DND-41 (cell line): Measurements from ENCODE around the gene EMP2.

Experiments used
- ATAC-seq: fragments of 200-7000 bp; cut with Tn5 transposase; 3 replicates; pipeline ENCODE4 v1.9.1; 2021; ENCODE audit warnings: low read depth; ENCODE audit not compliant: insufficient read depth
- DNase-seq: peaks from one replicate; pipeline ENCODE4 v3.0.0-alpha.2; 2020
- H2AFZ ChIP-seq: 2 replicates; pipeline ENCODE4 v1.6.0; 2012; ENCODE audit warnings: low read depth, low read length
- H3K27ac ChIP-seq: 2 replicates; pipeline ENCODE4 v1.5.1; 2012; ENCODE audit warnings: low read length, inconsistent platforms
- H3K27me3 ChIP-seq: fragments of 200-600 bp; sonication (generic); 2 replicates; pipeline ENCODE4 v1.6.0; 2012; ENCODE audit warnings: low read length, mild to moderate bottlenecking, inconsistent platforms; ENCODE audit not compliant: insufficient read depth, poor library complexity
- H3K36me3 ChIP-seq: 2 replicates; pipeline ENCODE4 v1.5.1; 2012; ENCODE audit warnings: low read length, inconsistent platforms; ENCODE audit not compliant: insufficient read depth
- H3K4me1 ChIP-seq: 2 replicates; pipeline ENCODE4 v1.5.1; 2012; ENCODE audit warnings: mild to moderate bottlenecking, low read length; ENCODE audit not compliant: insufficient read depth
- H3K4me2 ChIP-seq: 2 replicates; pipeline ENCODE4 v1.6.0; 2012; ENCODE audit warnings: mild to moderate bottlenecking, moderate library complexity, low read length, inconsistent platforms; ENCODE audit not compliant: insufficient read depth
- H3K4me3 ChIP-seq, 2 experiments: fragments of 200-600 bp in 1 of 2; shearing (Covaris generic) in 1 of 2; 2 replicates each; pipeline ENCODE4 v1.5.1; 2012 to 2016; ENCODE audit warnings: inconsistent platforms in 2 of 2, low read length in 2 of 2, mild to moderate bottlenecking in 2 of 2, low read depth in 1 of 2, moderate library complexity in 1 of 2
- H3K79me2 ChIP-seq: 2 replicates; pipeline ENCODE4 v1.6.0; 2012; ENCODE audit warnings: low read length, inconsistent platforms; ENCODE audit not compliant: insufficient read depth
- H3K9ac ChIP-seq: 2 replicates; pipeline ENCODE4 v1.6.0; 2012; ENCODE audit warnings: low read depth, mild to moderate bottlenecking, inconsistent platforms, low read length, moderate library complexity
- H3K9me3 ChIP-seq: 2 replicates; pipeline ENCODE4 v1.5.1; 2012; ENCODE audit warnings: low read length, moderate library complexity, mild to moderate bottlenecking, inconsistent platforms; ENCODE audit not compliant: insufficient read depth, severe bottlenecking
- H4K20me1 ChIP-seq: 2 replicates; pipeline ENCODE4 v1.6.0; 2012; ENCODE audit warnings: low read length; ENCODE audit not compliant: insufficient read depth
- CTCF ChIP-seq: IDR thresholded peaks from 2 replicates; pipeline ENCODE4 v1.5.1; 2012; ENCODE audit warnings: borderline replicate concordance, low read length, moderate library complexity, mild to moderate bottlenecking; ENCODE audit not compliant: poor library complexity, severe bottlenecking; ENCODE audit errors: extremely low read depth
- EZH2 ChIP-seq: IDR thresholded peaks from 3 replicates; pipeline ENCODE4 v1.6.1; 2012; ENCODE audit warnings: borderline replicate concordance, low read depth, mild to moderate bottlenecking, moderate library complexity, low read length, inconsistent platforms; ENCODE audit not compliant: severe bottlenecking

The EMP2 gene

GRCh38 chr16:10576390-10577304, 3.8 kb downstream of the EMP2 start:
- no peaks in the 10 kb centered on the region for H3K9me3 ChIP-seq
- H2AFZ ChIP-seq: no peak overlapping the region
- no peaks in the 10 kb centered on the region for H4K20me1 ChIP-seq
- peaks cover 8% of the 10 kb centered on the region for H3K27me3 ChIP-seq
- H3K4me2 ChIP-seq: no peak overlapping the region
- TF ChIP-seq CTCF: no peak
- no peak for TF ChIP-seq EZH2
- H3K79me2 ChIP-seq: no peaks in the 10 kb centered on the region
- DNase-seq (no peak), ATAC-seq (no peak)
- H3K9ac ChIP-seq: no peak overlapping the region
- H3K36me3 ChIP-seq: no peaks in the 10 kb centered on the region
- H3K27ac ChIP-seq: no peak overlapping the region
- no peak overlapping the region for H3K4me3 ChIP-seq
- no peaks in the 10 kb centered on the region for H3K4me1 ChIP-seq

GRCh38 chr16:10575506-10576130, 4.8 kb downstream of the EMP2 start:
- Histone ChIP-seq H3K9me3 (no peaks in the 10 kb centered on the region), H3K27me3 (peaks cover 10% of the 10 kb centered on the region), H3K4me3 (no peak overlapping the region), H3K79me2 (no peaks in the 10 kb centered on the region), H4K20me1 (no peaks in the 10 kb centered on the region), H3K4me1 (no peaks in the 10 kb centered on the region), H3K4me2 (no peak overlapping the region), H2AFZ (no peak overlapping the region), H3K27ac (no peak overlapping the region), H3K36me3 (no peaks in the 10 kb centered on the region), H3K9ac (no peak overlapping the region)
- TF ChIP-seq EZH2 (no peak), CTCF (no peak)
- ATAC-seq (no peak), DNase-seq (no peak)

DNA sequence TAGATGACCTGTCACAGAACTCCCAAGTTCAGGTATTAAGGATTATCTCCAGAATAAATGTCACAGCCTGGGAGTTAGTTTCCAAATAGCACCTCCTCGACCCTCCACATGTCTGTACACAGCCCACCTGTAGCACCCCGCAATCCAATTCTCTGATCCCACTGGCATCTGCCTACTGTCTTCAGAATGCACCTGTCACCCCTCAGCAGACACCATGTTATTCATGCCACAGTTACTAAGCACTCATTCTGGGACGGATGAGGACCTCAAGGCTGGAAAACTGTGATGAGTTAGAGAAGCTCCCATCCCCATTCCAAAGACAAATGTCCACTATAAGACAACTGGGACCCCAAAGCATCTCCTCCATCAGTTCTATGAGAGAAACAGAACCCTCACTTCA, 7.8 kb downstream of the EMP2 start:
- no peak overlapping the region for H3K4me3 ChIP-seq
- no peak overlapping the region for H3K9ac ChIP-seq
- H3K4me2 ChIP-seq: no peak overlapping the region
- peaks cover 10% of the 10 kb centered on the region for H3K27me3 ChIP-seq
- no peak for DNase-seq
- TF ChIP-seq EZH2 (no peak), CTCF (no peak)
- H3K27ac ChIP-seq: no peak overlapping the region
- H3K9me3 ChIP-seq: no peaks in the 10 kb centered on the region
- H4K20me1 ChIP-seq: no peaks in the 10 kb centered on the region
- H3K4me1 ChIP-seq: no peaks in the 10 kb centered on the region
- no peaks in the 10 kb centered on the region for H3K36me3 ChIP-seq
- no peak for ATAC-seq
- H3K79me2 ChIP-seq: no peaks in the 10 kb centered on the region
- no peak overlapping the region for H2AFZ ChIP-seq
